Muscle of leg (tissue), 11 donors: ENCODE data around the gene PIP4K2B. TPM values are rescaled to one million over a fixed set of nuclear protein-coding genes. Genes with fewer than 3 reads are reported as not detected.
"Not testable (repeated sequence)": the region's sequence is repeated elsewhere in the genome, so short reads cannot be mapped to it uniquely, and the experiment has no call there.

Experiments used
- DNase-seq: peaks from one replicate; pipeline ENCODE4 v3.0.0; 2013
- H3K27ac ChIP-seq: one replicate; pipeline ENCODE4 v1.5.1; 2013; ENCODE audit warnings: mild to moderate bottlenecking, low read length, control low read depth
- H3K27me3 ChIP-seq: one replicate; pipeline ENCODE4 v1.6.1; 2013; ENCODE audit warnings: low read length; ENCODE audit not compliant: control insufficient read depth, insufficient read depth
- H3K36me3 ChIP-seq: one replicate; pipeline ENCODE4 v1.6.1; 2013; ENCODE audit warnings: low read length; ENCODE audit not compliant: control insufficient read depth, insufficient read depth
- H3K4me1 ChIP-seq: one replicate; pipeline ENCODE4 v1.6.1; 2013; ENCODE audit warnings: low read length; ENCODE audit not compliant: control insufficient read depth, insufficient read depth
- H3K4me3 ChIP-seq: one replicate; pipeline ENCODE4 v1.5.1; 2013; ENCODE audit warnings: low read length, control low read depth
- H3K9me3 ChIP-seq: replicated peaks from 2 replicates; pipeline ENCODE4 v1.6.1; 2013; ENCODE audit warnings: low read depth, low read length; ENCODE audit not compliant: control insufficient read depth
- WGBS: methylation state at CpG from one replicate; pipeline ENCODE4 v1.1.5; 2013; ENCODE audit warnings: missing lambda C conversion rate; ENCODE audit not compliant: insufficient coverage; 5-methylcytosine and 5-hydroxymethylcytosine counted together
- polyA plus RNA-seq, 8 donors: library from polyadenylated mRNA; unstranded; fragments of 120-200 nt; gene quantifications; one replicate each; pipeline versions ENCODE4 v1.2.1 to v1.2.3, GENCODE V29; 2013; ENCODE audit warnings: inconsistent platforms in 1 of 8, low replicate concordance in 1 of 8; ENCODE audit not compliant: insufficient read length in 8 of 8, insufficient read depth in 1 of 8
- total RNA-seq: library from RNA; stranded (reverse); fragments of 120-200 nt; gene quantifications from one replicate; pipeline ENCODE4 v1.2.4, GENCODE V29; 2013

The PIP4K2B gene
- total and polyA plus RNA-seq, 9 donors: 36.2 to 73.5 (median 66.4) TPM

GRCh38 chr17:38798614-38799500, 499 bp downstream of the PIP4K2B start:
- H3K27ac ChIP-seq: peak overlapping the region; percentile 83
- no peaks in the 10 kb centered on the region for H3K9me3 ChIP-seq
- peaks cover 21% of the 10 kb centered on the region for H3K4me1 ChIP-seq
- H3K36me3 ChIP-seq: peaks cover 39% of the 10 kb centered on the region
- 0% methylated on average over 49 of the region's 53 CpGs for WGBS
- H3K4me3 ChIP-seq: peak overlapping the region; percentile 76
- peak; percentile 68 for DNase-seq
- no peaks in the 10 kb centered on the region for H3K27me3 ChIP-seq

- 74% methylated on average over 3 of the region's 6 CpGs for WGBS
- Histone ChIP-seq H3K9me3 (no peaks in the 10 kb centered on the region), H3K36me3 (peaks cover 34% of the 10 kb centered on the region), H3K4me1 (peaks cover 21% of the 10 kb centered on the region), H3K27ac (no peak overlapping the region), H3K27me3 (no peaks in the 10 kb centered on the region), H3K4me3 (peak overlapping the region; percentile 76)
- DNase-seq: no peak
Measured at GRCh38 chr17:38797828-38798227, 1.5 kb downstream of the PIP4K2B start.

- DNase-seq: no peak
- Histone ChIP-seq H3K9me3 (no peaks in the 10 kb centered on the region), H3K27ac (no peak overlapping the region), H3K4me3 (no peak overlapping the region), H3K36me3 (peaks cover 33% of the 10 kb centered on the region), H3K27me3 (no peaks in the 10 kb centered on the region), H3K4me1 (peaks cover 21% of the 10 kb centered on the region)
- no CpG with 5 or more reads among the region's 5 CpGs for WGBS
Measured at GRCh38 chr17:38797158-38797490, 2.2 kb downstream of the PIP4K2B start.

- no peaks in the 10 kb centered on the region for H3K9me3 ChIP-seq
- H3K27ac ChIP-seq: no peak overlapping the region
- H3K27me3 ChIP-seq: no peaks in the 10 kb centered on the region
- H3K4me3 ChIP-seq: no peak overlapping the region
- DNase-seq: no peak
- H3K36me3 ChIP-seq: peaks cover 29% of the 10 kb centered on the region
- peaks cover 21% of the 10 kb centered on the region for H3K4me1 ChIP-seq
- WGBS: 54% methylated on average over 4 of the region's 5 CpGs
Measured at GRCh38 chr17:38796451-38797157, 2.8 kb downstream of the PIP4K2B start.

- no peak for DNase-seq
- WGBS: no CpG with 5 or more reads among the region's 5 CpGs
- H3K9me3 ChIP-seq: no peaks in the 10 kb centered on the region
- peaks cover 21% of the 10 kb centered on the region for H3K4me1 ChIP-seq
- H3K4me3 ChIP-seq: no peak overlapping the region
- no peak overlapping the region for H3K27ac ChIP-seq
- H3K27me3 ChIP-seq: no peaks in the 10 kb centered on the region
- H3K36me3 ChIP-seq: peaks cover 26% of the 10 kb centered on the region
Measured at GRCh38 chr17:38794221-38794620, 5.1 kb downstream of the PIP4K2B start.

GRCh38 chr17:38791162-38791561, 8.2 kb downstream of the PIP4K2B start:
- H3K27ac ChIP-seq: no peak overlapping the region
- no peaks in the 10 kb centered on the region for H3K27me3 ChIP-seq
- peaks cover 26% of the 10 kb centered on the region for H3K36me3 ChIP-seq
- DNase-seq: no peak
- H3K4me3 ChIP-seq: no peak overlapping the region
- H3K4me1 ChIP-seq: no peaks in the 10 kb centered on the region
- H3K9me3 ChIP-seq: no peaks in the 10 kb centered on the region
- no CpG with 5 or more reads among the region's 5 CpGs for WGBS

- H3K9me3 ChIP-seq, DNase-seq, H3K27me3 ChIP-seq, H3K4me1 ChIP-seq, H3K27ac ChIP-seq, H3K4me3 ChIP-seq: not testable (repeated sequence)
- 57% methylated on average over 9 of the region's 13 CpGs for WGBS
- H3K36me3 ChIP-seq: peaks cover 31% of the 10 kb centered on the region
Measured at GRCh38 chr17:38790148-38790707, 9.1 kb downstream of the PIP4K2B start.

- H3K4me3 ChIP-seq: no peak overlapping the region
- H3K9me3 ChIP-seq: no peaks in the 10 kb centered on the region
- H3K27me3 ChIP-seq: no peaks in the 10 kb centered on the region
- DNase-seq: no peak
- peaks cover 40% of the 10 kb centered on the region for H3K36me3 ChIP-seq
- no peak overlapping the region for H3K27ac ChIP-seq
- whole genome bisulfite sequencing: no CpG with 5 or more reads among the region's 1 CpG
- no peaks in the 10 kb centered on the region for H3K4me1 ChIP-seq
Measured at GRCh38 chr17:38789185-38789584, 10.2 kb downstream of the PIP4K2B start.

GRCh38 chr17:38787999-38788398, 11.4 kb downstream of the PIP4K2B start:
- DNase-seq, H3K4me3 ChIP-seq, H3K9me3 ChIP-seq, H3K27ac ChIP-seq, H3K4me1 ChIP-seq, H3K27me3 ChIP-seq: not testable (repeated sequence)
- no CpG with 5 or more reads among the region's 4 CpGs for WGBS
- H3K36me3 ChIP-seq: peaks cover 52% of the 10 kb centered on the region

- Histone ChIP-seq H3K27ac (no peak overlapping the region), H3K4me3 (no peak overlapping the region), H3K36me3 (peaks cover 59% of the 10 kb centered on the region), H3K27me3 (no peaks in the 10 kb centered on the region), H3K4me1 (no peaks in the 10 kb centered on the region), H3K9me3 (no peaks in the 10 kb centered on the region)
- DNase-seq: no peak
- WGBS: 80% methylated on average over 6 of the region's 6 CpGs
Measured at GRCh38 chr17:38786372-38786771, 13.0 kb downstream of the PIP4K2B start.
